Measurements from ENCODE around the gene RPRD2.

DNA sequence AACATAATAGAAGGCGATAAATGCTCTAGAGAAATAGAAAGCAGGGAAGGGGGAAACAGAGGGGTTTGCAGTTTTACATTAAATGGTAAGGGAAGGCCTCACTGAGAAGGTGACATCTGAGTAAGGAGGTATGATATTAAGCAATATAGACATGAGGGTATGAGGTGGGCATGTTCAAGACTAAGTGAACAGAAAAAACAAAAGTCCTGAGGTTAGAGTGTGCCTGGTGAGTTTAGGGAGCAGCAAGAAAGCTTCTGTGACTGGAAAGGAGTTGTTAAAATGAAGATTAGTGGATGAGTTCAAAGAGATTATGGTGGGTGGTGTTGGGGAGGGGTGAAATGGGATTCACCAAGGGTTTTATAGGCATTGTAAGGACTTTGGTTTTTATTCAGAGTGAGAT, 8.6 kb downstream of the RPRD2 start:
- TF ChIP-seq, protein P1, sequence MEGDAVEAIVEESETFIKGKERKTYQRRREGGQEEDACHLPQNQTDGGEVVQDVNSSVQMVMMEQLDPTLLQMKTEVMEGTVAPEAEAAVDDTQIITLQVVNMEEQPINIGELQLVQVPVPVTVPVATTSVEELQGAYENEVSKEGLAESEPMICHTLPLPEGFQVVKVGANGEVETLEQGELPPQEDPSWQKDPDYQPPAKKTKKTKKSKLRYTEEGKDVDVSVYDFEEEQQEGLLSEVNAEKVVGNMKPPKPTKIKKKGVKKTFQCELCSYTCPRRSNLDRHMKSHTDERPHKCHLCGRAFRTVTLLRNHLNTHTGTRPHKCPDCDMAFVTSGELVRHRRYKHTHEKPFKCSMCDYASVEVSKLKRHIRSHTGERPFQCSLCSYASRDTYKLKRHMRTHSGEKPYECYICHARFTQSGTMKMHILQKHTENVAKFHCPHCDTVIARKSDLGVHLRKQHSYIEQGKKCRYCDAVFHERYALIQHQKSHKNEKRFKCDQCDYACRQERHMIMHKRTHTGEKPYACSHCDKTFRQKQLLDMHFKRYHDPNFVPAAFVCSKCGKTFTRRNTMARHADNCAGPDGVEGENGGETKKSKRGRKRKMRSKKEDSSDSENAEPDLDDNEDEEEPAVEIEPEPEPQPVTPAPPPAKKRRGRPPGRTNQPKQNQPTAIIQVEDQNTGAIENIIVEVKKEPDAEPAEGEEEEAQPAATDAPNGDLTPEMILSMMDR (IDR thresholded peaks at IDR 0.05; ENCODE audit: low read depth, low read length, poor library complexity, severe bottlenecking) = no peak
- TF ChIP-seq EZH2phosphoT487 (IDR thresholded peaks at IDR 0.05; ENCODE audit: borderline replicate concordance, low read length) = no peak

Measured in DOHH2 (cell line).